Astrocyte of the hippocampus (primary cell): ENCODE data around the gene HOXC6.

Experiments
- DNase-seq: peaks from one replicate; pipeline ENCODE4 v3.0.0; 2011; ENCODE audit warnings: low read depth, low spot score

HOXC6 gene

GRCh38 chr12:54028314-54029201, at the start of gene HOXC6:
Gene HOXC6 (plus strand): TSS chr12:54028440. CDS start chr12:54028522, 82 bp downstream.
- no peak for DNase-seq

GRCh38 chr12:53978477-53979356, 49.5 kb upstream of the HOXC6 start:
- no peak for DNase-seq

- DNase-seq = no peak
Measured at GRCh38 chr12:53980104-53980801, 48.0 kb upstream of the HOXC6 start.

GRCh38 chr12:53980802-53981496, 47.3 kb upstream of the HOXC6 start:
- DNase-seq = no peak

GRCh38 chr12:53981634-53982565, 46.3 kb upstream of the HOXC6 start:
- DNase-seq = no peak

- no peak for DNase-seq
Measured at GRCh38 chr12:53982648-53983567, 45.3 kb upstream of the HOXC6 start.

GRCh38 chr12:53983568-53983949, 44.7 kb upstream of the HOXC6 start:
- no peak for DNase-seq

- DNase-seq = no peak
Measured at GRCh38 chr12:53983950-53984572, 44.2 kb upstream of the HOXC6 start.

- DNase-seq = peak; percentile 47
Measured at GRCh38 chr12:53984901-53985691, 43.1 kb upstream of the HOXC6 start, which contains the start of gene HOXC10. Gene HOXC10 (plus strand): TSS chr12:53985146. CDS start chr12:53985260, 114 bp downstream.

- no peak for DNase-seq
Measured at GRCh38 chr12:53985692-53985993, 42.6 kb upstream of the HOXC6 start.

- no peak for DNase-seq
Measured at GRCh38 chr12:53985994-53986685, 42.1 kb upstream of the HOXC6 start.

- DNase-seq = no peak
Measured at GRCh38 chr12:53986686-53987483, 41.4 kb upstream of the HOXC6 start.

- no peak for DNase-seq
Measured at GRCh38 chr12:53987787-53988230, 40.4 kb upstream of the HOXC6 start.

- DNase-seq = no peak
Measured at GRCh38 chr12:53988541-53989226, 39.6 kb upstream of the HOXC6 start.

GRCh38 chr12:53989227-53990113, 38.8 kb upstream of the HOXC6 start:
- no peak for DNase-seq
